Motor neuron (in vitro differentiated cells): ENCODE measurements around the gene OR8J1. TPM values are rescaled to one million over a fixed set of nuclear protein-coding genes. Genes with fewer than 3 reads are reported as not detected.
"Not testable (repeated sequence)": the region's sequence is repeated elsewhere in the genome, so short reads cannot be mapped to it uniquely, and the experiment has no call there.

Experiments
- ATAC-seq, 8 experiments: fragments of 200-7000 bp; cut with Tn5 transposase; replicated peaks in 6 of 8; 2 replicates each; pipeline ENCODE4 v1.8.0; 2021; ENCODE audit warnings: mild to moderate bottlenecking in 8 of 8, moderate library complexity in 8 of 8
- H3K27ac ChIP-seq, 2 donors: fragments of 250-450 bp; sonication (Bioruptor Pico); 2 replicates each; pipeline ENCODE4 v1.9.0; 2021; ENCODE audit warnings: antibody characterized with exemption in 2 of 2, mild to moderate bottlenecking in 2 of 2, moderate library complexity in 1 of 2
- H3K4me1 ChIP-seq, 2 donors: fragments of 250-450 bp; sonication (Bioruptor Pico); replicated peaks in 1 of 2; 2 replicates each; pipeline ENCODE4 v1.6.1; 2021; ENCODE audit warnings: antibody characterized with exemption in 2 of 2, mild to moderate bottlenecking in 2 of 2, moderate library complexity in 1 of 2
- H3K4me3 ChIP-seq, 5 donors: fragments of 250-450 bp; sonication (Bioruptor Pico); 2 replicates each; pipeline ENCODE4 v1.9.0; 2021; ENCODE audit warnings: antibody characterized with exemption in 5 of 5, mild to moderate bottlenecking in 5 of 5, moderate library complexity in 4 of 5
- WGBS, 10 experiments: fragments of 450-650 bp; shearing (Covaris generic); methylation state at CpG; one replicate each; pipeline ENCODE4 v1.0.0; 2022; 5-methylcytosine and 5-hydroxymethylcytosine counted together
- in situ Hi-C, 9 experiments: fragments of 400-800 bp; cut with MboI; loops; one replicate each; pipeline ENCODE4 v1.15.0; 2021; ENCODE audit warnings: low sequenced_read_pairs in 9 of 9, low pct_unique_long_range_greater_than_20kb in 2 of 9; ENCODE audit not compliant: unreplicated experiment in 9 of 9
- total RNA-seq, 8 experiments: library from RNA; unstranded; fragments of 300-600 nt; gene quantifications; 2 replicates each; pipeline versions ENCODE4 v1.2.3 to v1.2.4, GENCODE V29; 2022

OR8J1 gene
- under 1 TPM in 1 of 8 experiments, not detected in 7; 0.33 TPM for total RNA-seq

- ATAC-seq: no peak
- H3K4me1 ChIP-seq: no peaks in the 10 kb centered on the region
- in situ Hi-C loops: no loop called here
- WGBS, 10 experiments: 0 to 100% (median 73%) methylated on average over 1 to 2 of the region's 2 CpGs
- no peak within 1 kb of the TSS for H3K4me3 ChIP-seq
- no peak within 1 kb of the TSS for H3K27ac ChIP-seq
These were observed at the start of gene OR8J1 for GRCh38 chr11:56353991-56354390. Gene OR8J1 (plus strand): TSS chr11:56354291. CDS start chr11:56360247, 5,956 bp downstream.

- Histone ChIP-seq H3K4me1 (no peaks in the 10 kb centered on the region), H3K4me3 (no peak overlapping the region), H3K27ac (no peak overlapping the region)
- no peak for ATAC-seq
- in situ Hi-C loops: no loop called here
- WGBS, 10 experiments: no CpG with 5 or more reads among the region's 3 CpGs
These were observed 46.3 kb upstream of the OR8J1 start for GRCh38 chr11:56307836-56308235.

- Histone ChIP-seq H3K27ac (no peak within 1 kb of the TSS), H3K4me3 (no peak within 1 kb of the TSS), H3K4me1 (no peaks in the 10 kb centered on the region)
- in situ Hi-C loops: no loop called here
- ATAC-seq: no peak
These were observed 39.2 kb upstream of the OR8J1 start, which contains the start of gene OR8K3 for GRCh38 chr11:56314844-56315243. Gene OR8K3 (plus strand): TSS chr11:56315144. CDS start chr11:56318307, 3,163 bp downstream.

GRCh38 chr11:56331861-56332491 lies 22.1 kb upstream of the OR8J1 start:
- no peak overlapping the region for H3K4me3 ChIP-seq
- in situ Hi-C loops: no loop called here
- H3K27ac ChIP-seq: no peak overlapping the region
- ATAC-seq: no peak
- H3K4me1 ChIP-seq: no peaks in the 10 kb centered on the region
- WGBS, 10 experiments: 10 to 100% (median 87%) methylated on average over 1 to 15 of the region's 34 CpGs; no CpG with 5 or more reads in 2 of the 10 experiments

- in situ Hi-C loops: no loop called here
- 0 to 78% (median 31%) methylated on average over 1 to 3 of the region's 3 CpGs; no CpG with 5 or more reads in 2 of the 10 experiments for whole genome bisulfite sequencing, 10 experiments
- Histone ChIP-seq H3K4me1 (no peaks in the 10 kb centered on the region), H3K4me3 (no peak overlapping the region), H3K27ac (no peak overlapping the region)
- no peak for ATAC-seq
These were observed 20.9 kb upstream of the OR8J1 start for GRCh38 chr11:56333156-56333555.

GRCh38 chr11:56340289-56340688 lies 13.8 kb upstream of the OR8J1 start:
- Histone ChIP-seq H3K4me1 (no peaks in the 10 kb centered on the region), H3K27ac (no peak overlapping the region), H3K4me3 (no peak overlapping the region)
- no peak for ATAC-seq
- in situ Hi-C loops: no loop called here

- no peak for ATAC-seq
- Histone ChIP-seq H3K4me1 (no peaks in the 10 kb centered on the region), H3K27ac (no peak within 1 kb of the TSS), H3K4me3 (no peak within 1 kb of the TSS)
- in situ Hi-C loops: no loop called here
- 0 to 95% (median 69%) methylated on average over 1 of the region's 1 CpG; no CpG with 5 or more reads in 2 of the 10 experiments for WGBS, 10 experiments
These were observed 8.4 kb upstream of the OR8J1 start, which contains the start of gene OR8K1 for GRCh38 chr11:56345739-56346138. Gene OR8K1 (plus strand): TSS chr11:56346039. CDS start chr11:56346039, 0 bp downstream.

- H3K27ac ChIP-seq: no peak within 1 kb of the TSS
- ATAC-seq: no peak
- H3K4me3 ChIP-seq: no peak within 1 kb of the TSS
- in situ Hi-C loops: no loop called here
- WGBS, 10 experiments: 6 to 100% (median 67%) methylated on average over 1 to 2 of the region's 2 CpGs
- H3K4me1 ChIP-seq: no peaks in the 10 kb centered on the region
These were observed 21.2 kb downstream of the OR8J1 start, which contains the start of gene OR8U1 for GRCh38 chr11:56375324-56375723. Gene OR8U1 (plus strand): TSS chr11:56375624. CDS start chr11:56375624, 0 bp downstream.

- H3K4me1 ChIP-seq: no peaks in the 10 kb centered on the region
- H3K27ac ChIP-seq: no peak overlapping the region
- 6 to 100% (median 76%) methylated on average over 1 to 2 of the region's 2 CpGs for WGBS, 10 experiments
- in situ Hi-C loops: no loop called here
- no peak for ATAC-seq
- H3K4me3 ChIP-seq: no peak overlapping the region
These were observed 26.0 kb downstream of the OR8J1 start for GRCh38 chr11:56380120-56380519.

GRCh38 chr11:56394381-56394780 lies 40.3 kb downstream of the OR8J1 start:
- no peak overlapping the region for H3K4me3 ChIP-seq
- ATAC-seq: no peak
- no peak overlapping the region for H3K27ac ChIP-seq
- in situ Hi-C loops: no loop called here
- WGBS, 10 experiments: 0 to 100% (median 70%) methylated on average over 1 to 3 of the region's 3 CpGs
- H3K4me1 ChIP-seq: no peaks in the 10 kb centered on the region

- in situ Hi-C loops: no loop called here
- Histone ChIP-seq H3K4me3 (no peak overlapping the region), H3K4me1 (no peaks in the 10 kb centered on the region), H3K27ac (no peak overlapping the region)
- WGBS, 10 experiments: 0 to 80% (median 17%) methylated on average over 1 to 3 of the region's 3 CpGs; no CpG with 5 or more reads in 1 of the 10 experiments
- ATAC-seq: peak in 1 of 8 experiments; percentile 64
These were observed 42.0 kb downstream of the OR8J1 start for GRCh38 chr11:56396047-56396446.

GRCh38 chr11:56401858-56402461 lies 47.9 kb downstream of the OR8J1 start:
- WGBS, 10 experiments: 64 to 100% (median 92%) methylated on average over 2 to 4 of the region's 27 CpGs; no CpG with 5 or more reads in 7 of the 10 experiments

GRCh38 chr11:56404393-56404792 lies 50.3 kb downstream of the OR8J1 start:
- Histone ChIP-seq H3K4me3 (no peak overlapping the region), H3K4me1 (no peaks in the 10 kb centered on the region), H3K27ac (no peak overlapping the region)
- in situ Hi-C loops: no loop called here
- peak in 1 of 8 experiments; percentile 25 for ATAC-seq
- WGBS, 10 experiments: 23 to 100% (median 75%) methylated on average over 1 to 2 of the region's 2 CpGs; no CpG with 5 or more reads in 1 of the 10 experiments

More at GRCh38 chr11:56401858-56402461, 47.9 kb downstream of the OR8J1 start:
- ATAC-seq, H3K4me1 ChIP-seq, in situ Hi-C loops, H3K4me3 ChIP-seq, H3K27ac ChIP-seq: not testable (repeated sequence)

- Histone ChIP-seq H3K4me3 (no peak overlapping the region), H3K4me1 (no peaks in the 10 kb centered on the region), H3K27ac (no peak overlapping the region)
- no peak for ATAC-seq
- in situ Hi-C loops: no loop called here
These were observed 56.7 kb downstream of the OR8J1 start for GRCh38 chr11:56410801-56411200.
